H9 (cell line): ENCODE measurements around the gene AGT. TPM values are rescaled to one million over a fixed set of nuclear protein-coding genes. Genes with fewer than 3 reads are reported as not detected.

Source experiments
- DNase-seq: peaks from one replicate; pipeline ENCODE4 v3.0.0-alpha.2; 2017
- H2AFZ ChIP-seq: one replicate; pipeline ENCODE4 v1.6.1; 2013; ENCODE audit warnings: mild to moderate bottlenecking, low read length, control low read depth, moderate library complexity
- H2AK5ac ChIP-seq: 2 replicates; pipeline ENCODE4 v1.6.1; 2013; ENCODE audit warnings: low read length, control low read depth, mixed read lengths; ENCODE audit not compliant: insufficient read length
- H2BK120ac ChIP-seq: one replicate; pipeline ENCODE4 v1.6.1; 2013; ENCODE audit warnings: low read depth, mild to moderate bottlenecking, low read length, control low read depth, inconsistent platforms; ENCODE audit not compliant: poor library complexity, severe bottlenecking
- H2BK12ac ChIP-seq: 2 replicates; pipeline ENCODE4 v1.6.1; 2013; ENCODE audit warnings: low read length, control low read depth, mixed read lengths, low read depth; ENCODE audit not compliant: insufficient read length
- H2BK15ac ChIP-seq: 2 replicates; pipeline ENCODE4 v1.6.1; 2013; ENCODE audit warnings: low read depth, low read length, control low read depth
- H2BK20ac ChIP-seq: one replicate; pipeline ENCODE4 v1.6.1; 2013; ENCODE audit warnings: low read depth, mild to moderate bottlenecking, low read length, control low read depth, inconsistent platforms; ENCODE audit not compliant: poor library complexity, severe bottlenecking
- H2BK5ac ChIP-seq: 2 replicates; pipeline ENCODE4 v1.6.1; 2013; ENCODE audit warnings: low read length, control low read depth, mixed read lengths; ENCODE audit not compliant: insufficient read length
- H3K14ac ChIP-seq: 2 replicates; pipeline ENCODE4 v1.6.1; 2013; ENCODE audit warnings: low read length, control low read depth; ENCODE audit not compliant: insufficient read depth
- H3K18ac ChIP-seq: 2 replicates; pipeline ENCODE4 v1.6.1; 2013; ENCODE audit warnings: low read depth, mild to moderate bottlenecking, mixed read lengths, low read length, control low read depth; ENCODE audit not compliant: insufficient read length
- H3K23ac ChIP-seq: 2 replicates; pipeline ENCODE4 v1.6.1; 2013; ENCODE audit warnings: low read length, control low read depth, mixed read lengths, low read depth; ENCODE audit not compliant: insufficient read length
- H3K23me2 ChIP-seq: 2 replicates; pipeline ENCODE4 v1.6.1; 2013; ENCODE audit warnings: low read depth, mild to moderate bottlenecking, mixed read lengths, low read length, control low read depth; ENCODE audit not compliant: insufficient read length, poor library complexity, severe bottlenecking
- H3K27ac ChIP-seq: 2 replicates; pipeline ENCODE4 v1.5.1; 2013; ENCODE audit warnings: low read length, control low read depth, mixed read lengths, low read depth; ENCODE audit not compliant: insufficient read length
- H3K27me3 ChIP-seq: 2 replicates; pipeline ENCODE4 v1.6.1; 2013; ENCODE audit warnings: low read length, control low read depth, inconsistent platforms; ENCODE audit not compliant: insufficient read depth
- H3K4ac ChIP-seq: 2 replicates; pipeline ENCODE4 v1.6.1; 2013; ENCODE audit warnings: low read depth, mild to moderate bottlenecking, control low read depth, inconsistent platforms, low read length, moderate library complexity
- H3K4me1 ChIP-seq: 2 replicates; pipeline ENCODE4 v1.6.1; 2013; ENCODE audit warnings: low read length, control low read depth, inconsistent platforms; ENCODE audit not compliant: insufficient read depth
- H3K4me2 ChIP-seq: 2 replicates; pipeline ENCODE4 v1.6.1; 2013; ENCODE audit warnings: low read length, control low read depth, mixed read lengths; ENCODE audit not compliant: insufficient read length, insufficient read depth
- H3K56ac ChIP-seq: 2 replicates; pipeline ENCODE4 v1.6.1; 2013; ENCODE audit warnings: low read depth, mild to moderate bottlenecking, mixed read lengths, low read length, control low read depth; ENCODE audit not compliant: insufficient read length
- H3K79me1 ChIP-seq: 2 replicates; pipeline ENCODE4 v1.6.1; 2013; ENCODE audit warnings: low read depth, mild to moderate bottlenecking, moderate library complexity, low read length, control low read depth, inconsistent platforms; ENCODE audit not compliant: insufficient read depth, poor library complexity, severe bottlenecking
- H3K79me2 ChIP-seq: 2 replicates; pipeline ENCODE4 v1.6.1; 2013; ENCODE audit warnings: low read length, control low read depth, inconsistent platforms; ENCODE audit not compliant: insufficient read depth
- H3K9ac ChIP-seq: 2 replicates; pipeline ENCODE4 v1.6.1; 2013; ENCODE audit warnings: low read length, control low read depth, mixed read lengths; ENCODE audit not compliant: insufficient read length; ENCODE audit errors: extremely low read depth
- H3K9me3 ChIP-seq: one replicate; pipeline ENCODE4 v1.6.1; 2013; ENCODE audit warnings: low read depth, low read length, inconsistent platforms; ENCODE audit not compliant: control insufficient read depth
- H3T11ph ChIP-seq: one replicate; pipeline ENCODE4 v1.6.1; 2013; ENCODE audit warnings: mild to moderate bottlenecking, low read length, control low read depth, inconsistent platforms
- H4K20me1 ChIP-seq: one replicate; pipeline ENCODE4 v1.6.1; 2013; ENCODE audit not compliant: control insufficient read depth, insufficient read length, insufficient read depth
- H4K5ac ChIP-seq: 2 replicates; pipeline ENCODE4 v1.6.1; 2013; ENCODE audit warnings: low read depth, mild to moderate bottlenecking, mixed read lengths, low read length, control low read depth; ENCODE audit not compliant: insufficient read length
- H4K8ac ChIP-seq: replicated peaks from 2 replicates; pipeline ENCODE4 v1.6.1; 2013; ENCODE audit warnings: low read length, control low read depth, mixed read lengths, low read depth; ENCODE audit not compliant: insufficient read length
- H4K91ac ChIP-seq: 2 replicates; pipeline ENCODE4 v1.6.1; 2013; ENCODE audit warnings: low read depth, mild to moderate bottlenecking, moderate library complexity, mixed read lengths, low read length, control low read depth; ENCODE audit not compliant: insufficient read length
- H3K27ac Mint-ChIP-seq, 3 experiments: 2 replicates in 2 of 3; 3 replicates in 1 of 3; pipeline ENCODE4 v1.8.0; 2020 to 2021; ENCODE audit warnings: mixed read lengths in 3 of 3, mild to moderate bottlenecking in 1 of 3, moderate library complexity in 1 of 3
- H3K27me3 Mint-ChIP-seq: 2 replicates; pipeline ENCODE4 v1.8.0; 2021; ENCODE audit warnings: low read depth, mild to moderate bottlenecking, moderate library complexity, mixed read lengths
- H3K36me3 Mint-ChIP-seq, 3 experiments: 2 replicates in 2 of 3; 3 replicates in 1 of 3; pipeline ENCODE4 v1.8.0; 2020 to 2021; ENCODE audit warnings: low read depth in 3 of 3, mixed read lengths in 3 of 3; ENCODE audit not compliant: insufficient read depth in 1 of 3
- H3K4me1 Mint-ChIP-seq, 2 experiments: 2 replicates each; pipeline ENCODE4 v1.8.0; 2020; ENCODE audit warnings: mixed read lengths in 2 of 2
- H3K4me3 Mint-ChIP-seq, 2 experiments: 2 replicates in 1 of 2; 3 replicates in 1 of 2; pipeline ENCODE4 v1.8.0; 2020 to 2021; ENCODE audit warnings: mild to moderate bottlenecking in 2 of 2, mixed read lengths in 2 of 2, moderate library complexity in 1 of 2
- H3K9me3 Mint-ChIP-seq, 2 experiments: 2 replicates in 1 of 2; 3 replicates in 1 of 2; pipeline ENCODE4 v1.8.0; 2020; ENCODE audit warnings: mild to moderate bottlenecking in 2 of 2, mixed read lengths in 2 of 2, moderate library complexity in 1 of 2
- WGBS: extraction: QIAGEN DNeasy Blood & Tissue Kit; methylation state at CpG from one replicate; pipeline ENCODE4 v1.1.7; 2013; ENCODE audit warnings: missing lambda C conversion rate, low lambda C conversion rate, mixed read lengths; ENCODE audit not compliant: insufficient read length; ENCODE audit errors: extremely low coverage; 5-methylcytosine and 5-hydroxymethylcytosine counted together
- total RNA-seq: library from RNA; stranded (reverse); gene quantifications from 2 replicates; pipeline ENCODE4 v1.2.1, GENCODE V29; 2021
- TF ChIP-seq, protein P1 (sequence below): fragments of 200-600 bp; sonication (generic); conservative IDR thresholded peaks from 3 replicates; pipeline ENCODE4 v1.8.0; 2021; ENCODE audit warnings: antibody characterized with exemption, mild to moderate bottlenecking

AGT gene
- total RNA-seq, 1 experiment from 2014 or later: not detected

DNA sequence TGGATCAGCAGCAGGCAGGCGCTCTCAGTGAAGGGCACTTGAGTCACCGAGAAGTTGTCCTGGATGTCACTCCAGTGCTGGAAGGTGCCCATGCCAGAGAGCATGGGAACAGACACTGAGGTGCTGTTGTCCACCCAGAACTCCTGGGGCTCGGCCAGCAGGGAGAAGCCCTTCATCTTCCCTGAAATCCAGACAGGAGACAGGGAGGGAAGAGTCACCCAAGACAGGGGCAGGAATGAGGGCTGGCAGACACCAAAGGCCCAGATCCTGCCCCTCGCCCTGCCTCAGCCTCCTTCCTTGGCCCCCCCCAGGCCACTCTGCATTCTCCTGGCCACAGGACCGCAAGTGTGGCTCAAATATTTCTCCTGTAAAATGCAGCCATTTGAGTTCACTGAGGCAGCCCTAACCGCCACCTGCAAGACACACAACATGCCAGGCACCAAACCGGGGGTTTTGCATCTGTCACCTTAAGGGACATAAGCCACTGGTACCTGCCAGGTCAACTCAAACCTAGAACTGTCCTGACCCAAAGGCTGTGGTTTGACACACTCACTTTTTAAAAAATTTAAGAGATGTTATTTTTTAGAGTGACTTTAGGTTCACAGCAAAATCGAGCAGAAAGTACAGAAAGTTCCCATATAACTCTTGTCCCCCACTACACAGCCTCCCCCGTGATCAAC is 7.8 kb downstream of the AGT start:
- no peaks in the 10 kb centered on the region for H3K79me1 ChIP-seq
- H2BK120ac ChIP-seq: no peak overlapping the region
- H4K91ac ChIP-seq: no peak overlapping the region
- H3K27ac Mint-ChIP-seq: no peak overlapping the region
- no peak overlapping the region for H3K4me3 Mint-ChIP-seq
- no peak overlapping the region for H3K56ac ChIP-seq
- H3K4ac ChIP-seq: no peak overlapping the region
- H3K18ac ChIP-seq: no peak overlapping the region
- H3K9me3 Mint-ChIP-seq: no peaks in the 10 kb centered on the region
- H3K9me3 ChIP-seq: no peaks in the 10 kb centered on the region
- no peak overlapping the region for H4K8ac ChIP-seq
- no peak overlapping the region for H4K5ac ChIP-seq
- H3K27ac ChIP-seq: no peak overlapping the region
- H2BK15ac ChIP-seq: no peak overlapping the region
- H3K4me1 Mint-ChIP-seq: peaks cover 5 to 9% of the 10 kb centered on the region in 2 experiments; a peak in 2 of 4 replicates
- H3K14ac ChIP-seq: peak overlapping the region; percentile 18; the same call in 1 of the 2 replicates
- no peak overlapping the region for H3T11ph ChIP-seq
- no peaks in the 10 kb centered on the region for H3K27me3 ChIP-seq
- no peak overlapping the region for H3K23ac ChIP-seq
- no CpG with 5 or more reads among the region's 9 CpGs for WGBS
- TF ChIP-seq, protein P1, sequence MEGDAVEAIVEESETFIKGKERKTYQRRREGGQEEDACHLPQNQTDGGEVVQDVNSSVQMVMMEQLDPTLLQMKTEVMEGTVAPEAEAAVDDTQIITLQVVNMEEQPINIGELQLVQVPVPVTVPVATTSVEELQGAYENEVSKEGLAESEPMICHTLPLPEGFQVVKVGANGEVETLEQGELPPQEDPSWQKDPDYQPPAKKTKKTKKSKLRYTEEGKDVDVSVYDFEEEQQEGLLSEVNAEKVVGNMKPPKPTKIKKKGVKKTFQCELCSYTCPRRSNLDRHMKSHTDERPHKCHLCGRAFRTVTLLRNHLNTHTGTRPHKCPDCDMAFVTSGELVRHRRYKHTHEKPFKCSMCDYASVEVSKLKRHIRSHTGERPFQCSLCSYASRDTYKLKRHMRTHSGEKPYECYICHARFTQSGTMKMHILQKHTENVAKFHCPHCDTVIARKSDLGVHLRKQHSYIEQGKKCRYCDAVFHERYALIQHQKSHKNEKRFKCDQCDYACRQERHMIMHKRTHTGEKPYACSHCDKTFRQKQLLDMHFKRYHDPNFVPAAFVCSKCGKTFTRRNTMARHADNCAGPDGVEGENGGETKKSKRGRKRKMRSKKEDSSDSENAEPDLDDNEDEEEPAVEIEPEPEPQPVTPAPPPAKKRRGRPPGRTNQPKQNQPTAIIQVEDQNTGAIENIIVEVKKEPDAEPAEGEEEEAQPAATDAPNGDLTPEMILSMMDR: no peak
- H4K20me1 ChIP-seq: no peaks in the 10 kb centered on the region
- no peak overlapping the region for H2BK20ac ChIP-seq
- no peak for DNase-seq
- no peak overlapping the region for H3K9ac ChIP-seq
- no peaks in the 10 kb centered on the region for H3K36me3 Mint-ChIP-seq
- H2AFZ ChIP-seq: no peak overlapping the region
- H3K4me1 ChIP-seq: no peaks in the 10 kb centered on the region
- H2AK5ac ChIP-seq: no peak overlapping the region
- H3K4me2 ChIP-seq: no peak overlapping the region
- H3K27me3 Mint-ChIP-seq: peaks cover 35% of the 10 kb centered on the region
- H3K79me2 ChIP-seq: no peaks in the 10 kb centered on the region
- H3K23me2 ChIP-seq: no peaks in the 10 kb centered on the region
- no peak overlapping the region for H2BK12ac ChIP-seq
- no peak overlapping the region for H2BK5ac ChIP-seq
